Mucosa of descending colon (tissue), 3 donors: ENCODE measurements around the gene OSBPL8. TPM values are rescaled to one million over a fixed set of nuclear protein-coding genes. Genes with fewer than 3 reads are reported as not detected.

Source experiments
- ATAC-seq: fragments of 200-7000 bp; cut with Tn5 transposase; one replicate; pipeline ENCODE4 v1.9.1; 2020; ENCODE audit warnings: mild to moderate bottlenecking, moderate library complexity
- DNase-seq, 3 donors: peaks; one replicate each; pipeline ENCODE4 v3.0.0-alpha.2; 2020
- H3K36me3 ChIP-seq: fragments of 200-600 bp; one replicate; pipeline ENCODE4 v1.8.0; 2021; ENCODE audit warnings: low read depth, mild to moderate bottlenecking
- H3K4me1 ChIP-seq: fragments of 200-600 bp; one replicate; pipeline ENCODE4 v1.8.0; 2021; ENCODE audit warnings: low read depth, mild to moderate bottlenecking
- H3K4me3 ChIP-seq: fragments of 200-600 bp; one replicate; pipeline ENCODE4 v1.8.0; 2021; ENCODE audit warnings: mild to moderate bottlenecking
- H3K9me3 ChIP-seq: fragments of 200-600 bp; one replicate; pipeline ENCODE4 v1.8.0; 2021; ENCODE audit warnings: mild to moderate bottlenecking
- CTCF ChIP-seq: fragments of 200-600 bp; IDR thresholded peaks from one replicate; pipeline ENCODE4 v1.8.0; 2022; ENCODE audit warnings: antibody characterized with exemption, mild to moderate bottlenecking
- intact Hi-C, 2 donors: fragments of 100-400 bp; cut with DNase I in 1 of 2; cut with micrococcal nuclease in 1 of 2; formaldehyde crosslinking; loops; one replicate each; pipeline versions ENCODE4 v1.11.0 to v1.11.1; 2022; cut with DNase I, micrococcal nuclease
- total RNA-seq, 3 donors: library from RNA; stranded (reverse); fragmentation: NEBNext Ultra II Directional in 2 of 3; extraction: Animal tissue kit (Norgen Biotek cat#: 25700) in 2 of 3; gene quantifications; one replicate each; pipeline versions ENCODE4 v1.2.1 to v1.2.4, GENCODE V29; 2021 to 2023
- donor health status: DM: no; HTN: no; CAD: no; lungs with moderate emphysema.
- donor health status: DM: no; HTN: no; CAD: no.
- donor health status: DM: no; HTN: yes; CAD: no.

OSBPL8 gene
- total RNA-seq, 3 donors from 2014 or later: 26.3 to 56.0 (median 26.9) TPM

DNA sequence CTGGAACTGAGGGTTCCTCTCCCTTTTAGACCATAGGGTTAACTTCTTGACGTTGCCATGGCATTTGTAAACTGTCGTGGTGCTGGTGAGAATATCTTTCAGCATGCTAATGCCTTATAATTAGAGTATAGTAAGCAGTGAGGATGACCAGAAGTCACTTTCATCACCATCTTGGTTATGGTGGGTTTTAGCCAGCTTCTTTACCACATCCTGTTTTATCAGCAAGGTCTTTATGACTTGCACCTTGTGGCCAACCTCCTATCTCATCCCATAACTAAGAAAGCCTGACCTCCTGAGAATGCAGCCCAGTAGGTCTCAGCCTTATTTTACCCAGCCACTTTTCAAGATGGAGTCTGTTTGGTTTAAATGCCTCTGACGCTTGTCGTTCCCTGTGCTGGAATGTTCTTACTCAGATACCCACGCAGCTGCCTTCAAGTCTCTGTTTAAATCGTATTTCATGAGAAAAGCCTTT lies 255.5 kb downstream of the OSBPL8 start:
- Histone ChIP-seq H3K9me3 (no peaks in the 10 kb centered on the region), H3K4me3 (no peak overlapping the region), H3K4me1 (no peaks in the 10 kb centered on the region), H3K36me3 (no peaks in the 10 kb centered on the region)
- intact Hi-C loops: no loop called here
- TF ChIP-seq CTCF: no peak
- DNase-seq (no peak), ATAC-seq (no peak)

- TF ChIP-seq CTCF: no peak
- Histone ChIP-seq H3K36me3 (no peaks in the 10 kb centered on the region), H3K4me3 (no peak overlapping the region), H3K9me3 (no peaks in the 10 kb centered on the region), H3K4me1 (no peaks in the 10 kb centered on the region)
- ATAC-seq (no peak), DNase-seq (no peak)
- intact Hi-C loops: no loop called here
Measured at GRCh38 chr12:76303365-76303764, 256.2 kb downstream of the OSBPL8 start.

Other genes starting within 250 kb of the OSBPL8 start
- 1 to 10 TPM; 2.5 to 7.6 (median 3.3) TPM for gene BBS10, start 211.4 kb downstream of the OSBPL8 start, total RNA-seq
- gene ZDHHC17, start 204.3 kb upstream of the OSBPL8 start, total RNA-seq: 10 to 100 TPM; 17.4 to 39.0 (median 25.7) TPM